GM12875 (cell line): ENCODE measurements around the gene GTF3C5.
"Not testable (repeated sequence)": the region's sequence is repeated elsewhere in the genome, so short reads cannot be mapped to it uniquely, and the experiment has no call there.

ENCODE experiments used
- H3K4me3 ChIP-seq: one replicate; pipeline ENCODE4 v1.5.1; 2011; ENCODE audit warnings: low read depth, low read length, control low read depth
- TF ChIP-seq, protein P1 (sequence below): IDR thresholded peaks from 2 replicates; pipeline ENCODE4 v1.5.1; 2011; ENCODE audit warnings: low read depth, mild to moderate bottlenecking, control low read depth, inconsistent platforms, low read length, moderate library complexity, borderline replicate concordance; ENCODE audit not compliant: insufficient read depth

GTF3C5 gene

DNA sequence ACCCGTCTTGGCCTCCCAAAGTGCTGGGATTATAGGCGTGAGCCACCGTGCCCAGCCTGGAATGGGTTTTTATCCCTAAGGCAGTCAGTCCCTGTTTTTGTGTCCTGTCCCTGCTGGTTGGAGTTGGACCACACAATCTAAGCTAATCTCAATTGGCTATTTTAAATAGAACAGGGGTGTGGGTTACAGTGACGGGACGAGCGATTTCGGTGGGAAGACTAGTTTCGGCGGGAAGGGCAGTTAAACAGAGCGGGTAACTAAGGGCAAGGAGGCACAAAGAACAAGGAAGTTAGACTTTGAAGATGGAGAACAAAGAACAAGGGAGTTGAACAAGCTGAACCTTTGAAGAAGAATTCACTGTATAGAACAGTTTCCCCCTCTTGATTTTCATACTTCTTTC lies 1.4 kb downstream of the GTF3C5 start:
- H3K4me3 ChIP-seq, result no peak overlapping the region
- TF ChIP-seq, protein P1, sequence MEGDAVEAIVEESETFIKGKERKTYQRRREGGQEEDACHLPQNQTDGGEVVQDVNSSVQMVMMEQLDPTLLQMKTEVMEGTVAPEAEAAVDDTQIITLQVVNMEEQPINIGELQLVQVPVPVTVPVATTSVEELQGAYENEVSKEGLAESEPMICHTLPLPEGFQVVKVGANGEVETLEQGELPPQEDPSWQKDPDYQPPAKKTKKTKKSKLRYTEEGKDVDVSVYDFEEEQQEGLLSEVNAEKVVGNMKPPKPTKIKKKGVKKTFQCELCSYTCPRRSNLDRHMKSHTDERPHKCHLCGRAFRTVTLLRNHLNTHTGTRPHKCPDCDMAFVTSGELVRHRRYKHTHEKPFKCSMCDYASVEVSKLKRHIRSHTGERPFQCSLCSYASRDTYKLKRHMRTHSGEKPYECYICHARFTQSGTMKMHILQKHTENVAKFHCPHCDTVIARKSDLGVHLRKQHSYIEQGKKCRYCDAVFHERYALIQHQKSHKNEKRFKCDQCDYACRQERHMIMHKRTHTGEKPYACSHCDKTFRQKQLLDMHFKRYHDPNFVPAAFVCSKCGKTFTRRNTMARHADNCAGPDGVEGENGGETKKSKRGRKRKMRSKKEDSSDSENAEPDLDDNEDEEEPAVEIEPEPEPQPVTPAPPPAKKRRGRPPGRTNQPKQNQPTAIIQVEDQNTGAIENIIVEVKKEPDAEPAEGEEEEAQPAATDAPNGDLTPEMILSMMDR, result no peak

DNA sequence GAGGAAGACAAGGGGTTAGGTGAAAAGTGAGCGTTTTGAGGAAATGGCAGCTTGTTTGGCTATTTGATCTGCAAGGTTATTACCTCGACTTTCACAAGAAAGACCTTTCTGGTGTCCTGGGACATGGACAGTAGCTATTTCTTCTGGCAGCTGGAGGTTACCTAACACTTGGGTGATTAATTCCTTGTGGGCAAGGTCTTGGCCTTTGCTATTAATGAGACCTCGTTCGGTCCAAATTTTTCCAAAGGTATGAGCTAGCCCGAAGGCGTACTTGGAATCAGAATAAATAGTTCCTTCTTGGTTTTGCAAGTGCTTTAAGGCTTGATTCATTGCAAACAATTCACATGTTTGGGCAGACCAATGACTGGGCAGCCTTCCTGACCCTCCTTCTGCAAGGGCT lies 4.9 kb downstream of the GTF3C5 start:
- TF ChIP-seq, protein P1, result no peak

DNA sequence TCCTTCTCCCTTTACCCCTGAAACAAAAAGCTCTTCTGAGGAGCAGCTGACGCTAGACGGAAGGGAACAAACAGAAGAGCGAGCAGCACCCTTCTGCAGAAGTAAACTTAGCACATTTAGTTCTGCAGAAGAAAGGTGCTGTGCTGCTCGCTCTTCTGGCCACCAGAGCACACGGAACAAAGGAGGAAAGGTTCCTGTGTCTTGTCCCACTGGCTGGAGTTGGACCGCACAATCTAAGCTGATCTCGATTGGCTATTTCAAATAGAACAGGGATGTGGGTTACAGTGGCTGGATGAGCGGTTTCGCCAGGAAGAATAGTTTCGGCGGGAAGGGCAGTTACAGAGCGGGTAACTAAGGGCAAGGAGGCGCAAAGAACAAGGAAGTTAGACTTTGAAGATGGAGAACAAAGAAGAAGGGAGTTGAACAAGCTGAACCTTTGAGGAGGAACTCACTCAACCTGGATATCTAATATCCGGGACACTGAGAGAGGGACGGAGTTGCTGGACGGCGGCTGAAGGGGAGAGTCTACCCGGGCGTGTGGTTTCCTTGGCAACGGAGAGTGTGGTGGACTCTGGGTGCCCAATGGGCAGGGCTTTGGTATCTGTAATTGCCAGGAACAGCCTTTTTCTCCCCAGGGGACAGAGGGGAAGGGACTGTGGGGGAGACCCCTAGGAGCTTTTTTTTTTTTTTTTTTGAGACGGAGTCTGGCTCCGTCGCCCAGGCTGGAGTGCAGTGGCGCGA lies 7.1 kb downstream of the GTF3C5 start:
- TF ChIP-seq, protein P1, result no peak
- H3K4me3 ChIP-seq, result no peak overlapping the region

More for the DNA sequence above, 4.9 kb downstream of the GTF3C5 start:
- H3K4me3 ChIP-seq, result no peak overlapping the region

DNA sequence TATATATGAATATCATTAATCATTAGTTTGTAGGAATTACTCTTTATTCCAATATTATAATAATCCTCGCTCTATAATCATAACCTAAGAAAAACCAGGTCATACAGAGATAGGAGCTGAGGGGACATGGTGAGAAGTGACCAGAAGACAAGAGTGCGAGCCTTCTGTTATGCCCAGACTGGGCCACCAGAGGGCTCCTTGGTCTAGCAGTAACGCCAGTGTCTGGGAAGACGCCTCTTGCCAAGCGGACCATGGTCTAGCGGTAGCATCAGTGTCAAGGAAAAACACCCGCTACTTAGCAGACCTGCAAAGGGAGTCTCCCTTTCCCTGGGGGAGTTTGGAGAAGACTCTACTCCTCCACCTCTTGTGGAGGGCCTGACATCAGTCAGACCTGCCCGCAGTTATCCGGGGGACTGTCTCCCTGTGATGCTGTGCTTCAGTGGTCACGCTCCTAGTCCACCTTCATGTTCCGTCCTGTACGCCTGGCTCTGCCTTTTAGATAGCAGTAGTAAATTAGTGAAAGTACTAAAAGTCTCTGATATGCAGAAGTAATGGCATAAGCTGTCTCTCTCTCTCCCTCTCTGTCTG lies 10.2 kb downstream of the GTF3C5 start:
- H3K4me3 ChIP-seq, result not testable (repeated sequence)
- TF ChIP-seq, protein P1, result peak; percentile 60

DNA sequence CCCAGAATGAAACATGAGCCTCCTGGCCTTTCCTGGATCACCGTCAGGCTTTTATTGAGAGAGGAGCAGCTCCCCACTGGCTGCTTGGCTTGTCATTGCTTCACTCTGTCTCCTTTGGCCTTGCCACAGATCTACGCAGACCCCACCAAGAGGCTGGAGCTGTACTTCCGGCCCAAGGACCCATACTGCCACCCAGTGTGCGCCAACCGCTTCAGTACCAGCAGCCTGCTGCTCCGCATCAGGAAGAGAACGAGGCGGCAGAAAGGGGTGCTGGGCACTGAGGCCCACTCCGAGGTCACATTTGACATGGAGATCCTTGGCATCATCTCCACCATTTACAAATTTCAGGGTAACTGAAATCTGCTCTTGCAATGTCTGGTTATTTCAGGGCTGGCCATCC lies 11.2 kb downstream of the GTF3C5 start:
- no peak overlapping the region for H3K4me3 ChIP-seq

DNA sequence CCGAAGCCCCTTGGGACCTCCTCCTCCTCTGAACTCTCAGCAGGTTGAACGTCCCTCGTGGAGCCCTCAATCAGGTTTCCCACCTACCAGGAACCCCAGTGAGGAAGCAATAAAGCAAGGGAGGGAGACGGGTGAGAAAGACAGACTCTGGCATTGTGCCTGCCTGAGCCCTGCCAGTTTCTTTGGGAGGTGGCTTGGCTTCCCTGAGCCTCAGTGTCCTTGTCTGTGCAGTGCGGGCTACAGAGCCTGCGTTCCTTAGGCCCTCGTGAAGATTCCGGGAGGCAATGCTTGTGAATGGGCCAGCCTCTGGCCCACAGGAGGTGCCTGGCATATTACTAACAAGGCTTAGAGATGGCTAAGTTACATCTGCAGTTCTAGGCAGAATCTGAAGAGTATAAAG lies 11.9 kb downstream of the GTF3C5 start:
- TF ChIP-seq, protein P1, result no peak
- H3K4me3 ChIP-seq, result no peak overlapping the region

More for the DNA sequence above, 11.2 kb downstream of the GTF3C5 start:
- TF ChIP-seq, protein P1, result no peak
